ENCODE results near the gene GPBP1L1.
"Not testable (repeated sequence)": the region's sequence is repeated elsewhere in the genome, so short reads cannot be mapped to it uniquely, and the experiment has no call there.

GPBP1L1 gene, protein sequence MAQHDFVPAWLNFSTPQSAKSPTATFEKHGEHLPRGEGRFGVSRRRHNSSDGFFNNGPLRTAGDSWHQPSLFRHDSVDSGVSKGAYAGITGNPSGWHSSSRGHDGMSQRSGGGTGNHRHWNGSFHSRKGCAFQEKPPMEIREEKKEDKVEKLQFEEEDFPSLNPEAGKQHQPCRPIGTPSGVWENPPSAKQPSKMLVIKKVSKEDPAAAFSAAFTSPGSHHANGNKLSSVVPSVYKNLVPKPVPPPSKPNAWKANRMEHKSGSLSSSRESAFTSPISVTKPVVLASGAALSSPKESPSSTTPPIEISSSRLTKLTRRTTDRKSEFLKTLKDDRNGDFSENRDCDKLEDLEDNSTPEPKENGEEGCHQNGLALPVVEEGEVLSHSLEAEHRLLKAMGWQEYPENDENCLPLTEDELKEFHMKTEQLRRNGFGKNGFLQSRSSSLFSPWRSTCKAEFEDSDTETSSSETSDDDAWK

DNA sequence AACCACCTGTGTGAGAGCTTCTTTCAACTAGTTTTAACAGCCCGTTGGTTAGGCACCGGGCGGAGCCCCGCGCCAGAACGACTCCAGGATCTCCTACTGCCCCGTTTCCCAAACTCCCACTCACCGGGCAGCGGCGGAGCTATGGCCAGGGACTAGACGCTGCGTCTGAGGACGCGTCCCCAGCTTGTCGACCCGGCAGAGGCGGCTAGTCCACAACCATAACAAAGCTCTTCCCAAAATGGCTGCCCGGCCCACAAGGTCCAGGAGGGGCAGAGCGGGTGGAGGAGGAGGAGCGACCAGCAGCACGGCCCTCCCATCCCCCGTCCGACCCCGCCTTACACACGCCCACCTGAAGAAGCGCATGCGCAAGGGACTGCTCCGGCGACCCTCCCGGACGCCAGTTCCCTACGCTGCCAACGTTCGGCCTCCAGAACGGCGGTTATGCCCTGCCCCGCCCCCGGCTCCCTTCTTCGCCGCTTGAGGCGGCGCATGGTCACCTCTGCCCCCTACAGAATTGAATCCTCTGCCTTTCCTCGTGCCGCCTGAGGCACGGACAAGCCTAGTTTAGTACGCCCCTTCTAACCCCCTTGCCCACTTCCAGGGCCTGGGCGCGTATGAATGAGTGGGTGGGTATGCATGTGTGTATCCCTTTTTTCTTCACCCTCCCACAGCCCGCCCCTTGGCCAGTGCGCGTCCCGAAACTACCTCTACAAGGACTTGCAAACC lies at the start of gene GPBP1L1:
Gene GPBP1L1, minus strand, starts transcription at position 246 of the 726 bp plus-strand sequence. CDS start 27,446 bp downstream, outside the sequence.
- peak; percentile 97 for DNase-seq

DNA sequence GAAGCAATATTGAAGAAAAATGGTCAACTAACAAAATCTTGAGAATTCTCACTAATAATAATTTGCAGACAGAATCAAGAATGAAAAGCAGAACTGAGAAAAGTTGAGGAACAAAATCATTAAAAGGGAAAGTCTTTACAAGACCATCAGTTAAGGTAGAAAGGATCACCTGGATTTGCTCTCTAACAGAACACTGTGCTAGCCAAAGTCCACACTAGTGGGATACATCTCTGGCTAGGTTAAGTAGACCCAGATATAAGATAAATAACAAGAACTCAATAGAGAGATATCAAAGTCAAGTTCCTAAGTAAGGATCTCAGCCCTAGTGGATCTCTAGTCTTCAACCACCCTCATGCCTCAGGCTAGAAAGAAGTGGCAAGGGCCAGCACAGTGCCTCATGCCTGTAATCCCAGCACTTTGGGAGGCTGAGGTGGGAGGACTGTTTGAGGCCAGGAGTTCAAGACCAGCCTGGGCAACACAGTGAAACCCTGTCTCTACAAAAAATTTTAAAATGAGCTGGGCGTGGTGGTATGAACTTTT lies 44.5 kb upstream of the GPBP1L1 start:
- DNase-seq, result no peak

DNA sequence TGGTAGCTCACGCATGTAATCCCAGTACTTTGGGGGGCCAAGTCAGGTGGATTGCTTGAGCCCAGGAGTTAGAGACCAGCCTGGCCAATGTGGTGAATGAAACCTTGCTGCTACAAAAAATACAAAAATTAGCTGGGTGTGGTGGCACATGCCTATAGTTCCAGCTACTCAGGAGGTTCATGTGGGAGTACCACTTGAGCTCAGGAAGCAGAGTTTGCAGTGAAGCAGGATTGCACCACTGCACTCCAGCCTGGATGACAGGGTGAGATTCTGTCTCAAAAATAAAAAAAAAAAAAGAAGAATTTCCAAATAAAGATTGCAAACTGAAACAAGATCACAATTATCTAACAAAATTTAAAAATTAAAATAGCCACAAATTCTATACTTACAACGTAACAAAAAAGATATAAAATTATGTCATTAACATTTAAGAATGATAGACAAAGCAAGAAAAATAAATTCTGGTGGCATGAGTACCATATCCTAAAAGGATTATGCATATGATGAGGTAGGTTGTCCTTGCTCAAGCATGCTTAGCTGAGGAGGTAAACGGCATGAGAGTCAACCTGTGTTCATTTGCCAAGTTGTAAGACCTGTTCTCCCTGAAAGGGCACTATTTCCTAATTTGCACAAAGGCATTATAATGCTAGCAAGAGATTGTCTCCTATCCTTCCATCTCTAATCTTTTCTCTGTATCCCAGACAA lies 43.9 kb upstream of the GPBP1L1 start:
- DNase-seq, result no peak

DNA sequence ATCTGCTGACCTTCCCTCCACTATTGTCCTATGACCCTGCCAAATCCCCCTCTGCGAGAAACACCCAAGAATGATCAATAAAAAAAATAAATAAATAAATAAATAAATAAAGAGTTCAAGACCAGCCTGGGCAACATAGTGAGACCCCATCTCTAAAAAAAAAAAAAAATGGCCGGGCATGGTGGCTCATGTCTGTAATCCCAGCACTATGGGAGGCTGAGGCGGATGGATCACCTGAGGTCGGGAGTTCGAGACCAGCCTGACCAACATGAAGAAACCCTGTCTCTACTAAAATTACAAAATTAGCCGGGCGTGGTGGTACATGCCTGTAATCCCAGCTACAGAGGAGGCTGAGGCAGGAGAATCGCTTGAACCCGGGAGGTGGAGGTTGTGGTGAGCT lies 39.7 kb upstream of the GPBP1L1 start:
- not testable (repeated sequence) for DNase-seq

DNA sequence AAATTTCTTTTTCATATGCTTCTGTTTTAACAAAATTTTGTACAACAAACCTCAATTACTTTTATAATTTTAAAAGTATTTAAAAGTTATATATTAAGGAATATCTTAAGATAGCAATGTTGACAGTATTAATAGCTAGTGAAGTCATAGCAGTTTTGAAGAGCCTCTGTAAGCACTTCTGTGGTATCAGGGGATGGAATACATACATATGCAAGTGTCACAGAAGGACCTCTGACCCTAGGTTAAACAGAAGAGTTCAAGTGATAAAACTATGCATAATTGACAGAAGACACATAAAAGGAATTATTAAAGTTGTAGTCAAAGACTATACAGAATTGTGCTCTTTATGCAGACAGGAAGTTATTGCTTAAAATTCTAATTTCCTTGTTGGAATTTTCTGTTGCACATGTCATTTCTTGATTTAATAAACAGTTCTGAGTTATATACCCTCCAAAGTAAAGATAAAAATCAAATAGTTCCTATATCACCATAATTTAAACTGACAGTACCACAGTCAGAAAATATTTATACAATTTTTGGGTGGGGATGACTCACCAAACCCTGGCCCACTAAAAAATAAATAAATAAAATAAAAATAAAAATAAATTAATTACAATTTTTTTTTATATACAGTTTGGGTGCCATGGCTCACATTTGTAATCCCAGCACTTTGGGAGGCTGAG lies 37.1 kb upstream of the GPBP1L1 start:
- DNase-seq, result no peak

DNA sequence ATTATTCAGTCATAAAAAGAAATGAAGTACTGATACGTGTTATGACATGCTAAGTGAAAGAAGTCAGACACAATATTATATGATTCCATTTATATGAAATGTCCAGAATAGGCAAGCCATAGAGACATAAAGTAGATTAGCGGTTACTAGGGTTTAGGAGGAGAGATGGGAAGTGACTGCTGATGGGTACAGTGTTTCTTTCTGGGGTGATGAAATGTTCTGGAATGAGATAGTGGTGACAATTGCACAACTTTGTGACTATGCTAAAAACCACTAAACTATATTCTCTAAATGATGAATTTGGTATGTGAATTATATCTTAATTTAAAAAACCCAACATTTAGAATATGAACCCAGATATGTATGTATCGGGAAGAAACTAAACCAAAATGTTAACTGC lies 36.5 kb upstream of the GPBP1L1 start:
- no peak for DNase-seq

DNA sequence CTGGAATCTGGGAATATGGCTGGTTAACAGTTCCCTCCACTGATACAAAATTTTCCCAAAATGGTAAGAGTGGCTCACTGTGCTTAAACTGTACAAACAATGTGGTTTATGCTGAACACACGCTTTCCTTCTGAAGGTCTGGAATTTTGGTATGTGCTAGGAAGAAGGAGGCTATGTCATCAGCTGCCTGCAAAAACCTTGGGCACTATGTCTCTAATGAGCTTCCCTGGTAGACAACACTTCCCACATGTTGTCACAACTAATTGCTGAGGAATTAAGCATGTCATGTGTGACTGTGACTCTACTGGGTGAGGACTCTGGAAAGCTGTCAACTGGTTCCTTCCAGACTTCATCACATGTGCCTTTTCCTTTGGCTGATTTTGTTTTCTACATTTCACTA lies 34.9 kb upstream of the GPBP1L1 start:
- no peak for DNase-seq

DNA sequence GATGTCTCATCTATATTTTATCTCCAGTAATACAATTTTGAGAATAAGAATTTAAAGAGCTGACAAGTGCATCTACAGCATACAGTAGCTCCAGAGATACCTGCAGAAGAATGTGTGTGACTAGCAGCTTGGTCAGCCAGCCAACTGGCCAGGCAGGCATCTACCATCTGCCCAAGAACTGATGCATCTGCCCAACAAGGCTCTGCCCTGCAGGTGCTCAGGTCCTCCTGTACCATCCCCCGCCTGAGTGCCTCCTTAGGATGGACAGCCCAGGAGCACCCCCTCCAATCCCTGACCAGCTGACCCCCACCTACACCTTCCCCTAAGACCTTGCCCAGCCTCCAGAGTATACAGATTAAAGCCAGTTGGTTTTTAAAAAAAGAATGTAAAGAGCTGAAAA lies 32.0 kb upstream of the GPBP1L1 start:
- DNase-seq, result no peak

DNA sequence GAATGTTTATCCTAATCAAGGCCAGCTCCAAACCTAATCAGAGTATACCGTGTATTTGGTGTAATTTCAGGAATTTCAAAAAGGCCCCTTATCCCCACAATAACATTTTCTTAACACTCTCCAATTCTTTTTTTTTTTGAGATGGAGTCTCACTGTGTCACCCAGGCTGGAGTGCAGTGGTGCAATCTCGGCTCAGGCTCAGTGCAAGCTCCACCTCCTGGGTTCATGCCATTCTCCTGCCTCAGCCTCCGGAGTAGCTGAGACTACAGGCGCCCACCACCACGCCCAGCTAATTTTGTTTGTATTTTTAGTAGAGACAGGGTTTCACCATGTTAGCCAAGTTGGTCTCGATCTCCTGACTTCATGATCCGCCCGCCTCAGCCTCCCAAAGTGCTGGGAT lies 31.1 kb upstream of the GPBP1L1 start:
- DNase-seq, result not testable (repeated sequence)

DNA sequence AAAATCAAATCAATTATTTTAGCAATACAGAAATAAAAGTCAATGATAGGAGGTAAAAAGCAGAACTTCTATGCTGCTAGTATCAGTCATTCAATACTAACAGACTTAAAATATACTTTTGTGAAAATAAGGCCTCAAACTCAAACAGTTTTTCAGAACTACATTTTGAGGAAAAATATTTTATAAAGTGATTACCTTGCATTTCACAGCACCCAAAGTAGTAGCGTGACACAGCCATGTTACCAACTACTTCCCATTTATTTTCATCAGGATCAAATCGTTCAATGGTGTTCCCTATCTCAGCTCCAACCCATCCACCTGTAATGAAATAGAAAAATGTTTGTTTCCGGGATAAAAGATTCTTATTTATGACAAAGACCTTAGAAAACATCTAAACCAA lies 30.4 kb upstream of the GPBP1L1 start:
- no peak for DNase-seq

DNA sequence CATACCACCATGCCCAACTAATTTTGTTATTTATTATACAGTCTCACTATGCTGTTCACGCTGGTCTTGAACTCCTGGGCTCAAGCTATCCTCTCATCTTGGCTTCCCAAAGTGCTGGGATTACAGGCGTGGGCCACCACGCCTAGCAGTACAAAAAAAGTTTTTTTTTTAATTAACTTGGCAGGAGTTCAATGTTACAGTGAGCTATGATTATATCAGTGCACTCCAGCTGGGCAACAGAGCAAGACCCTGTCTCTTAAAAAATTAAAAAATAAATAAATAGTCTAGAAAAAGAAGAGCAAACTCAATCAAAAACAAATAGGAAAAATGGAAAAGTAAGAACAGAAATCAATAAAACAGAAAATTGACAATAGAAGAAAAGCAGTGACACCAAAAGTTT lies 27.4 kb upstream of the GPBP1L1 start:
- no peak for DNase-seq

DNA sequence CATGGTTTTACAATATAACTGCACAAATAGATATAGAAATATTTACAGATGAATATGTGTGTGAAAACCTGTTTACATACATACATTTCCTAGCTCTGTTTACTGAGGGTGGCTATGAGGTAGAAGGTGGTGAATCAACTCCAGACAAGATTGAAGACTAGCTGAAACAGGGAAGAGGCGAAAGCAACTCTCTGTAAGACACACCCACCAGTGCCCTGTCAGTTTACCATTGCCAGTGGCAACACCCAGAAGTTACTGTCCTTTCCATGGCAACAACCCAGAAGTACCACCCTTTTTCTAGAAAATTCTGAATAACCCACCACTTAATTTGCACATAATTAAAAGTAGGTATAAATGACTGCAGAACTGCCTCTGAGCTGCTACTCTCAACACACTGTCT lies 18.3 kb upstream of the GPBP1L1 start:
- no peak for DNase-seq

DNA sequence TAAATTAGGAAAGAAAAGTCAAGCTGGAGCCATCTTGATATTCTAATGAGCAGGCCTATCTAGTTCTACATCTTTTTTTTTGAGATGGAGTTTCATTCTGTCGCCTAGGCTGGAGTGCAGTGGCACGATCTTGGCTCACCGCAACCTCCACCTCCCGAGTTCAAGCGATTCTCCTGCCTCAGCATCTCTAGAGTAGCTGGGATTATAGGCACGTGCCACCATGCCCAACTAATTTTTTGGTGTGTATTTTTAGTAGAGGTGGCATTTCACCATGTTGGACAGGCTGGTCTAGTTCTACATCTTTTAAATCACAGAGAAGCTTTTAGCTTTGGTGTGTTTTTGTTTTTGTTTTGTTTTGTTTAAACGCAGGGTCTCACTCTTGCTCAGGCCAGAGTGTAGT lies 8.5 kb upstream of the GPBP1L1 start:
- no peak for DNase-seq

DNA sequence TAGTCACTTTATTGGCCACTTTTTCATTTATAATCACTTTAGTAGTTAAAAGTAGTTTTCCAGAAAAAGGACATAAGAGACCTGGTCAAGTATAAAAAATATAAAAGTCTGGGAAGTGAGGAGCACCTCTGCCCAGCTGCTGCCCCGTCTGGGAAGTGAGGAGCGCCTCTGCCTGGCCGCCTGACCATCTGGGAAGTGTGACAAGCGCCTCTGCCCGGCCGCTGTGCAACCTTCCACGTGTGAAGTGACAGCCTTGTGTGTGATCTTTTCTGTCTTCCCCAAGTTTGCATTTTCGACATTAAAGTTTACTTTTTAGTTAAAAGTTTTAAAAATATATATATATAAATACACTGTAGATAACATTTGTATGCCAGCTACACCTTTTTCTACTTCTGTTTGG lies 7.5 kb upstream of the GPBP1L1 start:
- not testable (repeated sequence) for DNase-seq

DNA sequence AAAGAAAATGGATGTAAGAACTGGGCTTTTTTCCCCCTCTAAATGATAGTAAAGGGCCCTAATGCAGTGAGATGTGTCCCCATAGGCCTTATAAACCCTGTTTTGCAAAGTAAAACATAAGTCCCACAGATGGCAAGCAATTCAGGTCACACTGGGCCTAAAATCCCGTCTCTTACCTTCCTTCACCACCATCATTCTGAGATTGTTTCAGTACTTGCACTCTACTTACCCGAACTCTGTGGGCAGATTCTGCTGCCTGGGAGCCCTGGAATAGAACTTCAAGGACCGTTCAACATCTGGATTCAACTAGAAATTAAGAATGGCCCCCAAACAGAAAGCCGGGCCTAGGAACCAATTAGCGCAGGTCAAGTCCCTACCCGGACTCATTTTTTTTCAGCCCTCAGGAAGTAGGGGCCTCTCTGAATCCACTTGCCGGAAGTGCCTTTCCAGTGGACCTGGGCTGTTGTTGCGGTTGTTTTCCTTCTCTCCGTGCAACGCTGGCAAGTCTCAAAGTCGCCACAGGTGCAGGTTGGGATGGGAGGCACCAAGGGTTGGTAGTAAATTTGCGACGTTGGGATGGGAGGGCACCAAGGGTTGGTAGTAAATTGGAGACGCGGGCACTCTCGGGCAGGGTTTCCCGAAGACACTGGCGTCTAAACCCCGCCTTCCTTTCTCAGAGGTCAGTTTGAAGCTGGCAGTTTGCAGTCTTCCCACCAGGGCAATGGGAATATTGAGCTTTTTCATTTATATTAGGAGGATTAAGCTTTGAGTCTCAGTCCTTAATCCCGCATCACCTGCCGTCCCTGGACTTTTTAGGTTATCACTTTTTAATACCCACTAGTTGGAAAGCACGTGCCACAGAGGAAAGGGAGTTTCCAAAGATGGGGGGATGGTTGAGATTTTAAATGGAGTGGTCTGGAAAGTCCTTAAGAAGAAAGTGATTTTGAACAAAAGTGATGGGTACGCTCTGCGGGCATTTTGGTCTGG lies 1.7 kb upstream of the GPBP1L1 start, which contains the start of gene TMEM69:
Gene TMEM69, plus strand, starts transcription at position 428 of the 987 bp plus-strand sequence. CDS start 2,888 bp downstream, outside the sequence.
- DNase-seq, result peak; percentile 78

DNA sequence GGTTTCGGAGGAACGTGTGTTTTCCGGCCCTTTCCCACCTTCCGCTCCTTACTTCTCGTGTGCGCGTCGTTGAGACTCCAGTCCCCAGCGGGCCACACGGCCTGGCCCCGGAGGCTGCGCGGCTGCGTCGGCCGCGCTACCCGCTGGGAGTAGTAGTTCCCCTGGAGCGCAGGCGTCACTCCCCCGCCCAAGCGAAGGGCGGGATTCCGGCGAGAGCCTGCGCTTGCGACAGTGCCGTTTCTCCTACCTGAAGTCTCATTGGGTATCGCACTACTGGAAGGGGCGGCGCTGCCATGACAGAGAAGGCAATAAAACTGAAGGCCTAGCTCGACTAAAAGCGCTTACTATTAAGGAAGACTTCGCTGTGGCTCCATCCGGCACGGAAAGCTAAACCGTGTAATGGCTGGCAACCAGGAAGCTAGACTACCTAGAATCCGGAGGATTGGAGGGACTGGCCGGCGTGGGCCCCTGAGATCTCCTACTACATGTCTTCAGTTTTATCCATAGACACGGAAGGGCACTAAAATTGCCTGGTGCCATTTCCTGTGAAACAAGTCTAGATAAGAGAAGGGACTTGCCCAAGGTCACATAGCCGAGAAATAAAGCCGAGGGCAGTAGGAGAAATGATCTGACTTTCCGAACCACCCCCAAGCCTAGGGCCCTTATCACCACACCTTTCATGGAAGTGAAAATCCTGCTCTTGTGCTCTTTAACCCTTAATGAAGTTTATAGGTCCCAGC lies 851 bp upstream of the GPBP1L1 start:
- DNase-seq, result peak; percentile 97

DNA sequence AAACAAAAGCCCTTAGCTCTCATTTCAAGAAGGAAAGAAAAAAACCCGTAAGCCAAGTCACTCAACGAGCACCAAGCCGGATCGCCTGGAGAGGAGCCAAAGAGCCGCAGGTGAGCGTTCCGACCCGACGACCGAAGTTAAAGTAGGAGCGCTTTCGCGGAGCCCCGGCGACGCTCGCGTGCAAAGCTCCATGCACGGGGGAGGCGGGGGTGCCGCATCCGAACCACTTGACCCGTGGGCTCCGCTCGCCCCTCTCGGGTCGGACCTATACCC lies 382 bp downstream of the GPBP1L1 start:
- peak; percentile 78 for DNase-seq

DNA sequence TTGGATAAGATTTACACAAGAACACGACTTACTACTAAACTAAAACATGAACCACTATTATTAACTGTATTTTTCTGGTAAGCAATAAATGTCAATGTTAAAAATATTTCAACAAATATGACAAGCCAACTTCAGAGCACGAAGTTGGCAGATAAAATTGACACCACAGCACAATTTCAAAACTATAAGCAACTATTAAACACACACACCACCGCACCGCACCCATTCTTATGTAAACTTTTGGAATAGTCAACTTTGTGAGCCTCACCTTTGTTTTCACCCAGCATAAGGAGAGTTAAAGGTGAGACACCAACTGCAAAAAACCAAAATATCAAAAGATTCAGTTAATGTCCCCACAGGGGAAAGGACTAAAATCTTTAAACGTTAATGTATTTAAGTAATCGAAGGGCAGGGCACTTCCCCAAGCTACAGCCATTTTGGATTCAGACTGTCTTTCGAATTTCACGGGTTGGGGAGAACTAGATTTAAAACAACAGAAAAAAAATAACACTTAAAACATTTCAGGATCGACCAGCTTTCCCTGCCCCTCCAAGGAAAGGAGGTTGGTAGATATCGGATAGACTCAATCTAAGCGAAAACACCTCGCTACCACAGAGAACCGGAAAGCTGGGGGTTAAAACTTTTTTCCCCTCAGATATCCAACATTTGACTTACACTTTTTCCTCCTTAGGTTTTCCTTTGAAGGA lies 872 bp downstream of the GPBP1L1 start:
- DNase-seq, result no peak

DNA sequence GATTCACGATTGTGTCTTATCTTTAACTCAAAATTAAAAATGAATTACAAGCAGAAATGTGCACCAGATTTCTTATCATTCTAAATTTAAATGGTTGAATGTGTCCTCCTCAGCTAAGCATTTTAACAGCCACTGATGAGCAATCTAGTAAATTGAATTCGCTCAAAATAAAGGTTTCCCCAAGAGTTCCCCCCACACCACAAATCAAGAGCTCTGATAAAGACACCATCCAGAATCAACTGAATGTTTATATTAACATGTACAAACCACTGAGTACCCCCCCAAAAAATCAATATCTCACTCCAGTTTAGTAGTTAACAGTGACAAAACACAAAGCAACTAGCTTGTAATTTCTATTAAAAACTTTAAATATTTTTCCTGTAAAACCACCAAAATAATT lies 1.9 kb downstream of the GPBP1L1 start:
- DNase-seq, result no peak

DNA sequence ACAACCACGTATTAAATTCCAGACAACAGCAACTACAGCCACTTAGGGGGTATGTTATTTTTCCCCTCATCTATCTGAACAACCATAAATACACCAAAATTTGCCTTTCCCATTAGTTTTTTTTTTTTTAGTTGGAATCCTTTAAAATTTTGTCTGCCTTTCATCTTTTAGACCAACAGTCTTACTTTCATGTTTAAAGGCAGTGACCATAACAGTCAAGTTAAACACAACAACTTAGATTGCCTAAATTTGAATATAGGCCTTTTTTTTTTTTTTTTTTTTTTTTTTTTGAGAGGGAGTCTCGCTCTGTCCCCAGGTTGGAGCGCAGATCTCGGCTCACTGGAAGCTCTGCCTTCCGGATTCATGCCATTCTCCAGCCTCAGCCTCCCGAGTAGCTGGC lies 3.4 kb downstream of the GPBP1L1 start:
- DNase-seq, result no peak

Data from CD4-positive, alpha-beta T cell treated with Interleukin-17A for 4 hours (primary cell).